WI38 (cell line): Measurements from ENCODE around the gene P2RX3.

ENCODE experiments used
- H3K4me3 ChIP-seq: 2 replicates; pipeline ENCODE4 v1.5.1; 2011; ENCODE audit warnings: low read depth, mild to moderate bottlenecking, control low read depth, low read length
- CTCF ChIP-seq: IDR thresholded peaks from 2 replicates; pipeline ENCODE4 v1.5.1; 2012; ENCODE audit warnings: low read depth, mild to moderate bottlenecking, control low read depth, low read length

Gene P2RX3

GRCh38 chr11:57322256-57323166, 15.6 kb upstream of the P2RX3 start:
- TF ChIP-seq CTCF = no peak
- peak overlapping the region; percentile 70 for H3K4me3 ChIP-seq

- TF ChIP-seq CTCF = 0 out of 2 replicates have a peak, but pooled peaks have one; percentile 15
- H3K4me3 ChIP-seq = peak overlapping the region; percentile 70
Measured at GRCh38 chr11:57323167-57323854, 14.8 kb upstream of the P2RX3 start.

- no peak for TF ChIP-seq CTCF
- H3K4me3 ChIP-seq = peak overlapping the region; percentile 70
Measured at GRCh38 chr11:57323855-57324153, 14.3 kb upstream of the P2RX3 start.

GRCh38 chr11:57324154-57324885, 13.8 kb upstream of the P2RX3 start:
- peak overlapping the region; percentile 70 for H3K4me3 ChIP-seq
- TF ChIP-seq CTCF = no peak

- TF ChIP-seq CTCF = no peak
- peak within 1 kb of the TSS; percentile 70 for H3K4me3 ChIP-seq
Measured at GRCh38 chr11:57324886-57325734, 13.0 kb upstream of the P2RX3 start, which contains the start of gene TNKS1BP1. TSS of gene TNKS1BP1 (minus strand) at chr11:57324952. CDS start at chr11:57321885, 3,067 bp downstream.

GRCh38 chr11:57325735-57326048, 12.5 kb upstream of the P2RX3 start:
- TF ChIP-seq CTCF = no peak

More at GRCh38 chr11:57325735-57326048, 12.5 kb upstream of the P2RX3 start:
- H3K4me3 ChIP-seq = peak overlapping the region; percentile 60
